SK-N-SH (cell line): ENCODE results near the gene ZNF518A. TPM values are rescaled to one million over a fixed set of nuclear protein-coding genes. Genes with fewer than 3 reads are reported as not detected.

Experiments used
- CTCF ChIA-PET: fragments of 300-600, 350-600 bp; formaldehyde crosslinking; extraction: SDS; loops from one replicate; lab custom pipeline; 2021; lab: Yijun Ruan, JAX
- POLR2A ChIA-PET: fragments of 350-600 bp; sonication (Branson Sonifier 250); formaldehyde crosslinking; extraction: SDS; loops from one replicate; lab custom pipeline; 2020; ENCODE audit warnings: antibody characterized with exemption, inconsistent platforms; lab: Yijun Ruan, JAX
- DNase-seq: peaks from one replicate; pipeline ENCODE4 v3.0.0; 2012
- H2AFZ ChIP-seq: fragments of 200-600 bp; sonication (generic); 2 replicates; pipeline ENCODE4 v1.8.1; 2016; ENCODE audit warnings: antibody characterized with exemption, mild to moderate bottlenecking, low read depth
- H3F3A ChIP-seq: fragments of 200-600 bp; sonication (generic); replicated peaks from 2 replicates; pipeline ENCODE3; 2016; ENCODE audit warnings: antibody characterized with exemption, mild to moderate bottlenecking; ENCODE audit not compliant: insufficient read depth
- H3K27ac ChIP-seq, 2 experiments: fragments of 200-500 bp in 1 of 2; fragments of 200-600 bp in 1 of 2; sonication (Bioruptor generic) in 1 of 2; sonication (generic), shearing (Covaris generic) in 1 of 2; 2 replicates each; pipeline versions ENCODE4 v1.5.1 to v1.6.1; 2014 to 2016; ENCODE audit warnings: low read depth in 2 of 2, inconsistent platforms in 1 of 2, low read length in 1 of 2, mild to moderate bottlenecking in 1 of 2, mixed read lengths in 1 of 2
- H3K27me3 ChIP-seq: fragments of 200-600 bp; sonication (generic), shearing (Covaris generic); 2 replicates; pipeline ENCODE4 v1.6.1; 2016; ENCODE audit warnings: mixed run types; ENCODE audit not compliant: insufficient read depth
- H3K36me3 ChIP-seq, 2 experiments: fragments of 200-500 bp in 1 of 2; fragments of 200-600 bp in 1 of 2; sonication (Bioruptor generic) in 1 of 2; sonication (generic) in 1 of 2; replicated peaks in 1 of 2; 2 replicates each; pipeline versions ENCODE3 to v1.5.1; 2014 to 2016; ENCODE audit warnings: low read length in 1 of 2, mild to moderate bottlenecking in 1 of 2; ENCODE audit not compliant: insufficient read depth in 2 of 2, control insufficient read depth in 1 of 2
- H3K4me1 ChIP-seq, 2 experiments: fragments of 200-500 bp in 1 of 2; fragments of 200-600 bp in 1 of 2; sonication (Bioruptor generic) in 1 of 2; sonication (generic), shearing (Covaris generic) in 1 of 2; 2 replicates each; pipeline versions ENCODE4 v1.5.1 to v1.6.1; 2014 to 2016; ENCODE audit warnings: low read depth in 1 of 2, low read length in 1 of 2, mixed run types in 1 of 2; ENCODE audit not compliant: insufficient read depth in 2 of 2, control insufficient read depth in 1 of 2
- H3K4me2 ChIP-seq: fragments of 200-600 bp; sonication (generic), shearing (Covaris generic); 2 replicates; pipeline ENCODE4 v1.6.1; 2017; ENCODE audit warnings: mixed run types
- H3K4me3 ChIP-seq, 2 experiments: fragments of 200-500 bp in 1 of 2; fragments of 200-600 bp in 1 of 2; sonication (Bioruptor generic) in 1 of 2; sonication (generic), shearing (Covaris generic) in 1 of 2; 2 replicates each; pipeline versions ENCODE4 v1.5.1 to v1.8.1; 2014 to 2016; ENCODE audit warnings: low read depth in 2 of 2, inconsistent platforms in 1 of 2, low read length in 1 of 2, mild to moderate bottlenecking in 1 of 2, mixed read lengths in 1 of 2, moderate library complexity in 1 of 2
- H3K79me2 ChIP-seq: fragments of 200-600 bp; sonication (generic); 2 replicates; pipeline ENCODE4 v1.8.1; 2017; ENCODE audit warnings: mild to moderate bottlenecking; ENCODE audit not compliant: insufficient read depth
- H3K9ac ChIP-seq: fragments of 200-600 bp; sonication (generic); 2 replicates; pipeline ENCODE4 v1.6.1; 2017; ENCODE audit warnings: mixed run types
- H3K9me2 ChIP-seq: fragments of 200-600 bp; sonication (generic); 2 replicates; pipeline ENCODE4 v1.6.1; 2017; ENCODE audit warnings: mixed run types
- H3K9me3 ChIP-seq: fragments of 200-600 bp; sonication (generic); 2 replicates; pipeline ENCODE4 v1.6.1; 2017; ENCODE audit warnings: mixed run types, mild to moderate bottlenecking, moderate library complexity
- H4K20me1 ChIP-seq: fragments of 200-600 bp; sonication (generic); 2 replicates; pipeline ENCODE4 v1.6.1; 2017; ENCODE audit warnings: mild to moderate bottlenecking, mixed run types; ENCODE audit not compliant: insufficient read depth
- CHD2 ChIP-seq: fragments of 150-350 bp; IDR thresholded peaks from 2 replicates; pipeline ENCODE4 v1.6.1; 2018; ENCODE audit warnings: low read length; ENCODE audit not compliant: partially characterized antibody
- CTCF ChIP-seq: fragments of 200-600 bp; sonication (generic); IDR thresholded peaks from 2 replicates; pipeline ENCODE4 v1.6.1; 2017; ENCODE audit warnings: antibody characterized with exemption, mild to moderate bottlenecking, moderate library complexity
- ELF1 ChIP-seq: IDR thresholded peaks from 2 replicates; pipeline ENCODE4 v1.4.0; 2012
- EP300 ChIP-seq, 2 experiments: IDR thresholded peaks; 2 replicates each; pipeline versions ENCODE4 v1.4.0 to v1.6.1; 2012; ENCODE audit warnings: borderline replicate concordance in 1 of 2, low read depth in 1 of 2, low read length in 1 of 2
- EZH2phosphoT487 ChIP-seq: fragments of 200-600 bp; sonication (generic); IDR thresholded peaks from 2 replicates; pipeline ENCODE4 v1.6.1; 2017; ENCODE audit warnings: low read depth, mixed run types, mild to moderate bottlenecking, antibody characterized with exemption, moderate library complexity, borderline replicate concordance
- FOSL2 ChIP-seq: IDR thresholded peaks from 2 replicates; pipeline ENCODE4 v1.4.0; 2012; ENCODE audit warnings: low read depth, mild to moderate bottlenecking, moderate library complexity, borderline replicate concordance
- FOXM1 ChIP-seq: IDR thresholded peaks from 2 replicates; pipeline ENCODE4 v1.4.0; 2012; ENCODE audit warnings: low read depth, mild to moderate bottlenecking
- MAX ChIP-seq: IDR thresholded peaks from 2 replicates; pipeline ENCODE4 v1.4.0; 2012; ENCODE audit warnings: low read depth
- MEF2A ChIP-seq: IDR thresholded peaks from 2 replicates; pipeline ENCODE4 v1.4.0; 2012; ENCODE audit warnings: low read depth, borderline replicate concordance
- NFIC ChIP-seq: IDR thresholded peaks from 2 replicates; pipeline ENCODE4 v1.4.0; 2012; ENCODE audit warnings: borderline replicate concordance
- PBX3 ChIP-seq: IDR thresholded peaks from 2 replicates; pipeline ENCODE4; 2012
- RAD21 ChIP-seq: IDR thresholded peaks from 2 replicates; pipeline ENCODE4 v1.6.1; 2012; ENCODE audit warnings: mild to moderate bottlenecking, low read length
- REST ChIP-seq: IDR thresholded peaks from 2 replicates; pipeline ENCODE4 v1.6.1; 2012; ENCODE audit warnings: mild to moderate bottlenecking, low read depth, low read length, moderate library complexity
- SIN3A ChIP-seq: IDR thresholded peaks from 2 replicates; pipeline ENCODE4 v1.6.1; 2012; ENCODE audit warnings: low read depth, mild to moderate bottlenecking, low read length, moderate library complexity, borderline replicate concordance
- TAF1 ChIP-seq: IDR thresholded peaks from 2 replicates; pipeline ENCODE4 v1.6.1; 2012; ENCODE audit warnings: low read depth, mild to moderate bottlenecking, low read length, moderate library complexity, borderline replicate concordance
- TCF12 ChIP-seq: IDR thresholded peaks from 2 replicates; pipeline ENCODE4 v1.4.0; 2012
- USF2 ChIP-seq: fragments of 150-350 bp; IDR thresholded peaks from 2 replicates; pipeline ENCODE4 v1.6.1; 2017; ENCODE audit warnings: antibody characterized with exemption, low read length, low read depth, borderline replicate concordance
- WGBS: methylation state at CpG from one replicate; pipeline ENCODE4 v1.1.6; 2017; ENCODE audit warnings: low lambda C conversion rate; 5-methylcytosine and 5-hydroxymethylcytosine counted together
- polyA plus RNA-seq, 3 experiments: library from polyadenylated mRNA; depleted of rRNA; stranded (reverse); fragments of >200 nt; gene quantifications; 2 replicates each; pipeline ENCODE4 v1.2.3, GENCODE V29; 2012

ZNF518A gene
- polyA plus RNA-seq, 1 of the 3 experiments (the other 2 are of a cell fraction) = 1.7 TPM

GRCh38 chr10:96176985-96177384 is 46.9 kb downstream of the ZNF518A start:
- H3K4me1 ChIP-seq = no peaks in the 10 kb centered on the region
- H3K36me3 ChIP-seq = no peaks in the 10 kb centered on the region
- no peaks in the 10 kb centered on the region for H3K79me2 ChIP-seq
- no peak overlapping the region for H3K27ac ChIP-seq
- H3K9ac ChIP-seq = no peak overlapping the region
- TF ChIP-seq ELF1 (no peak), TCF12 (no peak), PBX3 (no peak), MEF2A (no peak), TAF1 (no peak), EZH2phosphoT487 (no peak), CHD2 (no peak), REST (no peak), FOSL2 (no peak), USF2 (no peak), EP300 (IDR thresholded peaks at IDR 0.05; ENCODE audit: borderline replicate concordance in 1 of 2, low read depth in 1 of 2, low read length in 1 of 2) (no peak), MAX (no peak), SIN3A (no peak), FOXM1 (no peak), NFIC (no peak), RAD21 (no peak), CTCF (no peak)
- H3F3A ChIP-seq = no peaks in the 10 kb centered on the region
- 73% methylated on average over 1 of the region's 1 CpG for WGBS
- H4K20me1 ChIP-seq = no peaks in the 10 kb centered on the region
- CTCF ChIA-PET = interaction anchor here (0.9 kb wide), 1 partner anchor 37 kb away, joined by 3 read pairs; no protein-coding TSS in a partner anchor
- POLR2A ChIA-PET = no interaction called here
- no peak for DNase-seq
- H3K4me2 ChIP-seq = no peak overlapping the region
- H3K4me3 ChIP-seq = no peak overlapping the region
- no peaks in the 10 kb centered on the region for H3K27me3 ChIP-seq
- H3K9me2 ChIP-seq = no peaks in the 10 kb centered on the region
- H3K9me3 ChIP-seq = 0 out of 2 replicates have a peak, but pooled peaks cover 6% of the 10 kb centered on the region
- no peak overlapping the region for H2AFZ ChIP-seq
